ENCODE measurements around the gene WDR70. TPM values are rescaled to one million over a fixed set of nuclear protein-coding genes. Genes with fewer than 3 reads are reported as not detected.
"Not testable (repeated sequence)": the region's sequence is repeated elsewhere in the genome, so short reads cannot be mapped to it uniquely, and the experiment has no call there.

Gene WDR70
- total RNA-seq, 1 donor from 2014 or later: 31.3 TPM

- no peaks in the 10 kb centered on the region for H3K4me1 ChIP-seq (ENCODE audit: insufficient read depth, low read length)
- H3K36me3 ChIP-seq (ENCODE audit: insufficient read depth, low read length): no peaks in the 10 kb centered on the region
- H2AFZ ChIP-seq (ENCODE audit: low read depth, low read length): no peak overlapping the region
- FAIRE-seq (no peak), DNase-seq (ENCODE audit: low read depth) (peak; percentile 62)
- H3K9me3 ChIP-seq (ENCODE audit: insufficient read depth, low read depth, low read length): no peaks in the 10 kb centered on the region
- no peak overlapping the region for H3K9ac ChIP-seq (ENCODE audit: low read length)
- TF ChIP-seq, protein P1, sequence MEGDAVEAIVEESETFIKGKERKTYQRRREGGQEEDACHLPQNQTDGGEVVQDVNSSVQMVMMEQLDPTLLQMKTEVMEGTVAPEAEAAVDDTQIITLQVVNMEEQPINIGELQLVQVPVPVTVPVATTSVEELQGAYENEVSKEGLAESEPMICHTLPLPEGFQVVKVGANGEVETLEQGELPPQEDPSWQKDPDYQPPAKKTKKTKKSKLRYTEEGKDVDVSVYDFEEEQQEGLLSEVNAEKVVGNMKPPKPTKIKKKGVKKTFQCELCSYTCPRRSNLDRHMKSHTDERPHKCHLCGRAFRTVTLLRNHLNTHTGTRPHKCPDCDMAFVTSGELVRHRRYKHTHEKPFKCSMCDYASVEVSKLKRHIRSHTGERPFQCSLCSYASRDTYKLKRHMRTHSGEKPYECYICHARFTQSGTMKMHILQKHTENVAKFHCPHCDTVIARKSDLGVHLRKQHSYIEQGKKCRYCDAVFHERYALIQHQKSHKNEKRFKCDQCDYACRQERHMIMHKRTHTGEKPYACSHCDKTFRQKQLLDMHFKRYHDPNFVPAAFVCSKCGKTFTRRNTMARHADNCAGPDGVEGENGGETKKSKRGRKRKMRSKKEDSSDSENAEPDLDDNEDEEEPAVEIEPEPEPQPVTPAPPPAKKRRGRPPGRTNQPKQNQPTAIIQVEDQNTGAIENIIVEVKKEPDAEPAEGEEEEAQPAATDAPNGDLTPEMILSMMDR (IDR thresholded peaks at IDR 0.05; ENCODE audit: insufficient read depth, low read depth, low read length): no peak
- no peak for TF ChIP-seq EZH2 (IDR thresholded peaks at IDR 0.05; ENCODE audit: insufficient read depth, low read length)
- no peak overlapping the region for H3K4me2 ChIP-seq (ENCODE audit: low read length)
- Mint-ChIP-seq H3K27ac (ENCODE audit: unreplicated experiment) (no peak overlapping the region), H3K27me3 (ENCODE audit: low read depth, unreplicated experiment) (no peaks in the 10 kb centered on the region), H3K4me1 (ENCODE audit: low read depth, unreplicated experiment) (no peaks in the 10 kb centered on the region), H3K4me3 (ENCODE audit: unreplicated experiment) (no peak overlapping the region), H3K9me3 (ENCODE audit: unreplicated experiment) (peaks cover 10% of the 10 kb centered on the region), H3K36me3 (ENCODE audit: low read depth, unreplicated experiment) (peaks cover 53% of the 10 kb centered on the region)
- no peaks in the 10 kb centered on the region for H3K27me3 ChIP-seq (ENCODE audit: insufficient read depth, low read length)
- H3K27ac ChIP-seq (ENCODE audit: low read depth, low read length): no peak overlapping the region
- H3K4me3 ChIP-seq (ENCODE audit: insufficient read depth, low read depth, low read length): no peak overlapping the region
- no peaks in the 10 kb centered on the region for H3K79me2 ChIP-seq (ENCODE audit: insufficient read depth, low read length)
- H4K20me1 ChIP-seq (ENCODE audit: insufficient read depth, low read length): no peaks in the 10 kb centered on the region
These were observed 69.8 kb downstream of the WDR70 start for GRCh38 chr5:37448941-37449340.

GRCh38 chr5:37451991-37452390 is 72.9 kb downstream of the WDR70 start:
- H3K4me2 ChIP-seq (ENCODE audit: low read length); H3K27me3 ChIP-seq (ENCODE audit: insufficient read depth, low read length); FAIRE-seq; H3K27ac Mint-ChIP-seq (ENCODE audit: unreplicated experiment); H2AFZ ChIP-seq (ENCODE audit: low read depth, low read length); H3K4me1 Mint-ChIP-seq (ENCODE audit: low read depth, unreplicated experiment); H3K4me3 Mint-ChIP-seq (ENCODE audit: unreplicated experiment); H3K27ac ChIP-seq (ENCODE audit: low read depth, low read length); H3K9ac ChIP-seq (ENCODE audit: low read length); DNase-seq (ENCODE audit: low read depth); H3K4me1 ChIP-seq (ENCODE audit: insufficient read depth, low read length); H3K9me3 Mint-ChIP-seq (ENCODE audit: unreplicated experiment); H3K4me3 ChIP-seq (ENCODE audit: insufficient read depth, low read depth, low read length); H3K36me3 ChIP-seq (ENCODE audit: insufficient read depth, low read length); H4K20me1 ChIP-seq (ENCODE audit: insufficient read depth, low read length); H3K27me3 Mint-ChIP-seq (ENCODE audit: low read depth, unreplicated experiment); H3K79me2 ChIP-seq (ENCODE audit: insufficient read depth, low read length); H3K9me3 ChIP-seq (ENCODE audit: insufficient read depth, low read depth, low read length): not testable (repeated sequence)
- peaks cover 34% of the 10 kb centered on the region for H3K36me3 Mint-ChIP-seq (ENCODE audit: low read depth, unreplicated experiment)

DNA sequence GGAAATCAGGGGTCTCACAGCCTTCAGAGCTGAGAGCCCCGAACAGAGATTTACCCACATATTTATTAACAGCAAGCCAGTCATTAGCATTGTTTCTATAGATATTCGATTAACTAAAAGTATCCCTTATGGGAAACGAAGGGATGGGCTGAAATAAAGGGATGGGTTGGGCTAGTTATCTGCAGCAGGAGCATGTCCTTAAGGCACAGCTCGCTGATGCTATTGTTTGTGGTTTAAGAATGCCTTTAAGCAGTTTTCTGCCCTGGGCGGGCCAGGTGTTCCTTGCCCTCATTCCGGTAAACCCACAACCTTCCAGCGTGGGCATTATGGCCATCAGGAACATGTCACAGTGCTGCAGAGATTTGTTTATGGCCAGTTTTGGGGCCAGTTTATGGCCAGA is 74.1 kb downstream of the WDR70 start:
- not testable (repeated sequence) for H3K36me3 ChIP-seq (ENCODE audit: insufficient read depth, low read length); H3K4me3 ChIP-seq (ENCODE audit: insufficient read depth, low read depth, low read length); H3K27ac ChIP-seq (ENCODE audit: low read depth, low read length); H3K9ac ChIP-seq (ENCODE audit: low read length); DNase-seq (ENCODE audit: low read depth); H2AFZ ChIP-seq (ENCODE audit: low read depth, low read length); H3K4me1 Mint-ChIP-seq (ENCODE audit: low read depth, unreplicated experiment); H4K20me1 ChIP-seq (ENCODE audit: insufficient read depth, low read length); H3K9me3 Mint-ChIP-seq (ENCODE audit: unreplicated experiment); H3K79me2 ChIP-seq (ENCODE audit: insufficient read depth, low read length); H3K9me3 ChIP-seq (ENCODE audit: insufficient read depth, low read depth, low read length); H3K27ac Mint-ChIP-seq (ENCODE audit: unreplicated experiment); H3K27me3 Mint-ChIP-seq (ENCODE audit: low read depth, unreplicated experiment); H3K4me2 ChIP-seq (ENCODE audit: low read length); H3K27me3 ChIP-seq (ENCODE audit: insufficient read depth, low read length); H3K4me1 ChIP-seq (ENCODE audit: insufficient read depth, low read length); H3K4me3 Mint-ChIP-seq (ENCODE audit: unreplicated experiment); FAIRE-seq
- H3K36me3 Mint-ChIP-seq (ENCODE audit: low read depth, unreplicated experiment): peaks cover 26% of the 10 kb centered on the region

DNA sequence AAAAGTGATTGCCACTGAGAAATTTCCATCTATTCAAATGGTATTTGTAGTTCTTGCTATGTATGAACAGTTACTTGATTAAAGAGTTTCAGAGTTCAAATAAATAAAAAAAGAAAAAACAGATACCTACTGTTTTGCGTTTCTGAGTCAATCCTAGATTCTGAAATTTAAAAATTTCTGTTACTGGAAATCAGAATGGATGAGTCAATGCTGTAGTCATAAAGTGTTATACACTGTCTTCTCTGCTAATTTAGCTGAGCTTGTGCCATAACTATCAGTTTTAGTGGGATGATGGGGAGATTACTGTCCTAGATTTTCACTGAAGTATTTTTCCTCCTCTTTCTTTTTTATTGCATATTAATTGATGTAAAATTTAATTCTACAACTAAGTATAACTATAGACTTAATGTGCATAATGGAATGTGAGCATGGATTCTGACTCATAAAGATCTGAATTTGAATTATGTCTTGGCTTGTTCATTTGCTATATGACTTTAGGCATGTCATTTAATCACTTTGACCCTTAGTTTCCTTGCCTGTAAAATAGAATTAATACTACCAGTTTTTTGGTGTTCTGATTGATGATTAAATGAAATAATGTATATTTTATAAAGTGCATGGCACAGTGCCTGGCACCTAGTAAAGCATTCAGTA is 75.4 kb downstream of the WDR70 start:
- not testable (repeated sequence) for H2AFZ ChIP-seq (ENCODE audit: low read depth, low read length); H3K4me1 ChIP-seq (ENCODE audit: insufficient read depth, low read length); H4K20me1 ChIP-seq (ENCODE audit: insufficient read depth, low read length); H3K9ac ChIP-seq (ENCODE audit: low read length); H3K27me3 ChIP-seq (ENCODE audit: insufficient read depth, low read length); H3K9me3 Mint-ChIP-seq (ENCODE audit: unreplicated experiment); H3K9me3 ChIP-seq (ENCODE audit: insufficient read depth, low read depth, low read length); H3K27me3 Mint-ChIP-seq (ENCODE audit: low read depth, unreplicated experiment); H3K79me2 ChIP-seq (ENCODE audit: insufficient read depth, low read length); H3K4me3 Mint-ChIP-seq (ENCODE audit: unreplicated experiment); FAIRE-seq; H3K27ac ChIP-seq (ENCODE audit: low read depth, low read length); H3K4me2 ChIP-seq (ENCODE audit: low read length); H3K4me1 Mint-ChIP-seq (ENCODE audit: low read depth, unreplicated experiment); H3K4me3 ChIP-seq (ENCODE audit: insufficient read depth, low read depth, low read length); H3K36me3 ChIP-seq (ENCODE audit: insufficient read depth, low read length); H3K27ac Mint-ChIP-seq (ENCODE audit: unreplicated experiment)
- H3K36me3 Mint-ChIP-seq (ENCODE audit: low read depth, unreplicated experiment): peaks cover 19% of the 10 kb centered on the region
- DNase-seq (ENCODE audit: low read depth): peak; percentile 36

- not testable (repeated sequence) for H3K9me3 Mint-ChIP-seq (ENCODE audit: unreplicated experiment); FAIRE-seq; H2AFZ ChIP-seq (ENCODE audit: low read depth, low read length); H3K27me3 ChIP-seq (ENCODE audit: insufficient read depth, low read length); H3K4me3 ChIP-seq (ENCODE audit: insufficient read depth, low read depth, low read length); H3K27ac Mint-ChIP-seq (ENCODE audit: unreplicated experiment); H3K4me1 ChIP-seq (ENCODE audit: insufficient read depth, low read length); H3K27me3 Mint-ChIP-seq (ENCODE audit: low read depth, unreplicated experiment); DNase-seq (ENCODE audit: low read depth); H3K4me1 Mint-ChIP-seq (ENCODE audit: low read depth, unreplicated experiment); H3K36me3 ChIP-seq (ENCODE audit: insufficient read depth, low read length); H3K9ac ChIP-seq (ENCODE audit: low read length); H3K36me3 Mint-ChIP-seq (ENCODE audit: low read depth, unreplicated experiment); H3K79me2 ChIP-seq (ENCODE audit: insufficient read depth, low read length); H3K4me2 ChIP-seq (ENCODE audit: low read length); H3K4me3 Mint-ChIP-seq (ENCODE audit: unreplicated experiment); H3K9me3 ChIP-seq (ENCODE audit: insufficient read depth, low read depth, low read length); H4K20me1 ChIP-seq (ENCODE audit: insufficient read depth, low read length); H3K27ac ChIP-seq (ENCODE audit: low read depth, low read length)
These were observed 84.3 kb downstream of the WDR70 start for GRCh38 chr5:37463191-37464051.

All from astrocyte (in vitro differentiated cells and primary cell).